CD1c-positive myeloid dendritic cell (primary cell): Measurements from ENCODE around the gene LRRFIP2.

ENCODE experiments used
- DNase-seq: peaks from one replicate; pipeline ENCODE4 v3.0.0-alpha.2; 2016; ENCODE audit errors: extremely low spot score

Gene LRRFIP2

DNA sequence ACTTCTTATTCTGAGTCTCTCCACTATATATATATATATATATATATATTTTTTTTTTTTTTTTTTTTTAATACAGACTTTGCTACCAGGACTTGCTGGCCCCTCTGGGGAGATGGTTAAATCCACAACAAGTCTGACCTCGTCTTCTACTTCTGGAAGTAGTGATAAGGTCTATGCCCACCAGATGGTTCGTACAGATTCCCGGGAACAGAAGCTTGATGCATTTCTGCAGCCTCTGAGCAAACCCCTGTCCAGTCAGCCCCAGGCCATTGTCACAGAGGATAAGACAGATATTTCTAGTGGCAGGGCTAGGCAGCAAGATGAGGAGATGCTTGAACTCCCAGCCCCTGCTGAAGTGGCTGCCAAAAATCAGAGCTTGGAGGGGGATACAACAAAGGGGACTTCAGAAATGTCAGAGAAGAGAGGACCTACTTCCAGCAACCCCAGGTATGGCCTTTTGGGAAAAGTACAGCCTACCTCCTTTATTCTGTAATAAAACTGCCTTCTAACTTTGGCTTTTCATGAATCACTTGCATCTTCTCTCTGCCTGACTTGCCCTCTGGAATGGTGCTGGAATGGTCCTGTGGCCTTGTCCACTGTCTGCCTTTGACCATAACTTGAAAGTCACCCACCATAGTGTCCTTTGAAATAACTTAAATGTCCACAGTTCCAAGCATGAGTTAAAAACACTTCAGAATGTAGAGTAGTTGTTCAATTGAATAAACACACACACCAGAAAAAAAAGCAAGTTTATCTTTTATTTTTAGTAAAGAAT is 148.6 kb downstream of the LRRFIP2 start:
- DNase-seq: no peak

DNA sequence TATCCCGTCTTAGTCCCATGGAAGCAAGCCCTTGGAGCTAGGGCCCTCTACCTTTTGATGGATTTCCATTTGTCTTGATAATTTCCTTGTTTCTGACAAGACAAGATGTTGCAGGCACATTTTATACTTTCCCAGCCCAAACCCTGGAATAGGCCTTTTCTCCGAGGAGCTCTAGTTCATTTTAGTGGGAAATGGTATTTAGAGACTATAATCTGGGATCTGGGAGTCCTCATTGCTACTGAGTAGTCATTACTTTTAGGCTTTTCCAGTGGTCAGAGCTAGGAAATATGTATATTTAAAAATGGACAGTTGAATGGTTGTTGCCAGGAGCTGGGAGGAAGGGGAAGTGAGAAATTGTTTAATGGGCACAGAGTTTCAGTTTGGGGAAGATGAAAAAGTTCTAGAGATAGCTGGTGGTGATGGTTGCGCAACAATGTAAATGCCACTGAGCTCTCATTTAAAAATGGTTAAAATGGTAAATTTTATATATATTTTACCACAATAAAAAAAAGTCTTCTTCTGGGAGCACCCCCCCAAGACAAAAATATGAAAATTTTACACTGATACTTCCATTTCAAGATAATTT is 149.5 kb downstream of the LRRFIP2 start:
- peak; percentile 77 for DNase-seq

DNA sequence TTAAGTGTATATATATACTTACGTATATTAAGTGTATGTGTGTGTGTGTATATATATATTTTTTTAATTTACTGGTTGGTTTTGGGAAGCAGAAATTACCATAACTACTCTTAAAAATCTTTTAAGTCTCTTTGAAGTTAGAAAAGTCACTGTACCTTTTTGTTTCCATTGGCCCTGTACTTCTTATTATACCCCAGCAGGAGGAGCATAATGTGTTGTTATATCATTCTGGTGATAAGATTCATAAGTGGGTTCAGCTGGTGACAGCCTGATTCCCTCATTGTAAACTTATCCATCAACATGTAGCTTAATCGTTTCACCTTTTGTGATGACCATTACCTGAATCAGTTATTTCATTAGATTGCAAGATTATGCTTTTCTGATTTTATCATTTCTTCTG is 150.3 kb downstream of the LRRFIP2 start:
- DNase-seq: no peak

DNA sequence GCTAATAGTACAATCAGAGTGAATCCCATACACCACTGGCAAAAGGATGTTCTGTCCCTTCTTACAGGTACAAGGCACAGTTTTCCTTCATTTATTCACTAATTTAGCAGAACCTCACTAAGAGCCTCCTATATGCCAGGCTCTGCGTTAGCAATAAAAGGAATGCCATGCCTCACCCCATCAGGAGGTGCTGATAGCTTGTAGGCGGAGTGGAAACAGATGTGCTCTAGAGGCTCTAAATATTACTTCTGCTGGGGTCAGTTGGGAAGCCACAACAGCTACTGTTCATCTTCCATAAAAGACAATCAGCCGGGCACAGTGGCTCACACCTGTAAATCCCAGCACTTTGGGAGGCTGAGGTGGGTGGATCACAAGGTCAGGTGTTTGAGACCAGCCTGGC is 156.7 kb downstream of the LRRFIP2 start:
- DNase-seq: no peak

DNA sequence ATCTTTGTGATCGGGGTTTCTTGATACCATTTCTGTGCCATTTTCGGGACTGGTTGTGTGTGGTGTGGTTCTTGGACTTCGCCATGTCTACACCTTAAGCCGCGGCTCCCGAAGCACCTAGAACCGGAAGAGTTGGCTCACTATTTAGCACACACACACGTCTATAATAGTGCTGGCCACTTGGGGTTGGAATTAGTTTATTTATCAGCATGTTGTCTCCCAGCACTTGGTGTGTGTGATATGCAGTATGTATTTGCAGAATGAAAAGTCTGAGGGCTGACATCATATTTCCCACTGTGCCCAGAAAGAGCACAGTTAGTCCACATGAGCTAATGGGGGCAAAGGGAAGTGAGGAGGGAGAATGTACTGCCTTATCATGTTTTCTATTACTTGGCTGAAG is 157.5 kb downstream of the LRRFIP2 start:
- no peak for DNase-seq

DNA sequence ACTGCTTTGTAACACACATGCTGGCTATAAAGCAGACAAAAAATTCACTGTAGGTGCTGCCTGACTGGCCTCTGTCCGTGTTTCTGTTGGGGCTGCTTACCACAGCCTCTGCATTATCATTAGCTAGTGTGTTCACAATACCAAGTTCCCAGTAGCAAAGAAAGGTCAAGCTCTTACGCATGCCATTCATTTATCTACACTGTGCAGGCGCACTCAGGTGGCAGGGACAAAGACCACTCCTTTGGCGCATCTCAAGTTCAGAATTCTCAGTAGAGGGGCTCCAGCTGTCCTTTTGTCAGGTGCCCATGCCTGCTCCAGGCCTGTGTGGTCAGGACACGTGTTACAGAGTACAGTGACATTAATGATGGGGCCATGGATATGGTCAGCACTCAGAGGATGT is 158.7 kb downstream of the LRRFIP2 start:
- no peak for DNase-seq

DNA sequence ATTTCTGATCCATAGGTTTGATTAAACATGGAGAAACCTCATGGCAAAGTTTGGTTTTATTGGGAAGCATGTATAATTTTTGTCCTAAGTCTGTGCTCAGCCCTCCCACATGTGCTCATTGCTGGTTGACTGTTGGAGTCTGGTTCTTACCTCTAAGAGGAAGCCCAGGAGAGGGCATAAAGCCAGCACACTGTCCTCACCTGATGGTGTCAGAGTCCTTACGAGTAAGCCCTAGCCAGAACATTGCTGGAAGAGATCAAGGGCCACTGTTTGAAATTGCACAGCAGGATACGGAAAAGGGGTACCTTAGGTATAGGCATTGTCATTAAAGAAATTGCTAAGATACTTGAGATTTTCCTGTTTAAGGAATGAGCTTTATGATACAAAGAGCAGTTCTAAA is 159.8 kb downstream of the LRRFIP2 start:
- no peak for DNase-seq
